ENCODE measurements around the gene TSPAN4. TPM values are rescaled to one million over a fixed set of nuclear protein-coding genes. Genes with fewer than 3 reads are reported as not detected.

Gene TSPAN4
- total RNA-seq, 1 donor from 2014 or later, result 2.3 TPM

DNA sequence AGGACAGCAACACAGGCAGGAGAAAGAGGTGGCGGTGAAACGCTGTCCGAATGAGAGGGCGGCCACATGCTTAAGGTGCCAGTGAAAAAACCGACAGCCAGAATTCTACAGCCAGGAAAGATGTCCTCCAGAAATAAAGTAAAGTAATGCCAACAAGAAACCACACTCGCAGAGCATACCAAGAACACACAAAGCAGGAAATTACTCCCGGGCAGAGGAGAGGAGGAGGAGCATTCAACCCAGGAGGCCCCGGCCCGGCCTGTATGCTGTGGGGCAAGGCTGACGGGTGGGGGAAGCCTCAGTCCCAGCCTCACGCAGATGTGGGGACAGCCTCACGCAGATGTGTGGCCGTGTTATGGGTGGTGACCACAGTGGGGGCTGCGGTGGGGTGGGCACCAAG is 39.9 kb downstream of the TSPAN4 start:
- Mint-ChIP-seq H3K4me1 (no peaks in the 10 kb centered on the region), H3K27me3 (no peaks in the 10 kb centered on the region), H3K4me3 (no peak overlapping the region), H3K27ac (no peak overlapping the region), H3K9me3 (no peaks in the 10 kb centered on the region), H3K36me3 (ENCODE audit: low read depth) (peaks cover 47% of the 10 kb centered on the region)
- CTCF ChIA-PET, result no interaction called here
- POLR2A ChIA-PET, result no interaction called here
- intact Hi-C loops (cut with micrococcal nuclease), result no loop called here
- DNase-seq (no peak), ATAC-seq (ENCODE audit: low read depth) (no peak)
- TF ChIP-seq, protein P1, sequence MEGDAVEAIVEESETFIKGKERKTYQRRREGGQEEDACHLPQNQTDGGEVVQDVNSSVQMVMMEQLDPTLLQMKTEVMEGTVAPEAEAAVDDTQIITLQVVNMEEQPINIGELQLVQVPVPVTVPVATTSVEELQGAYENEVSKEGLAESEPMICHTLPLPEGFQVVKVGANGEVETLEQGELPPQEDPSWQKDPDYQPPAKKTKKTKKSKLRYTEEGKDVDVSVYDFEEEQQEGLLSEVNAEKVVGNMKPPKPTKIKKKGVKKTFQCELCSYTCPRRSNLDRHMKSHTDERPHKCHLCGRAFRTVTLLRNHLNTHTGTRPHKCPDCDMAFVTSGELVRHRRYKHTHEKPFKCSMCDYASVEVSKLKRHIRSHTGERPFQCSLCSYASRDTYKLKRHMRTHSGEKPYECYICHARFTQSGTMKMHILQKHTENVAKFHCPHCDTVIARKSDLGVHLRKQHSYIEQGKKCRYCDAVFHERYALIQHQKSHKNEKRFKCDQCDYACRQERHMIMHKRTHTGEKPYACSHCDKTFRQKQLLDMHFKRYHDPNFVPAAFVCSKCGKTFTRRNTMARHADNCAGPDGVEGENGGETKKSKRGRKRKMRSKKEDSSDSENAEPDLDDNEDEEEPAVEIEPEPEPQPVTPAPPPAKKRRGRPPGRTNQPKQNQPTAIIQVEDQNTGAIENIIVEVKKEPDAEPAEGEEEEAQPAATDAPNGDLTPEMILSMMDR (IDR thresholded peaks at IDR 0.05), result no peak

DNA sequence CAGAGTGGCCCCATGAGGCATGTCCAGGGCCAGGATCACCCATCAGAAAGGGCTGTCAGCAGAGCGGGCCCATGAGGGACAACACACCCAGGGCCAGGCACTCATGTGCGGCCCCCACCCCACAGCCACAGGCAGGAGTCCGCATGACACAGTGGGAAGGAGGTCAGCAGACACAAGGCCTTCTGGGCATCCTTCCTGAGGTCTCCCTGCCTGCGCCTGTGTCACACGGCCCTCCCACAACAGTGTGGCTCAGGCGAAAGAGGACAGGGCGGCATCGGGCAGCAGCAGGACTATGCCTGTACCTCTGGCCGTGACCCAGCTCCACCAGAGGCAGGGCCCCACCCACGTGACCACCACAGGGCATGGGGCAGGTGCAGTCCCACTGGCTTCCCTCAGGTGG is 40.9 kb downstream of the TSPAN4 start:
- TF ChIP-seq, protein P1 (IDR thresholded peaks at IDR 0.05), result no peak
- Mint-ChIP-seq H3K36me3 (ENCODE audit: low read depth) (peaks cover 46% of the 10 kb centered on the region), H3K27ac (no peak overlapping the region), H3K4me3 (no peak overlapping the region), H3K9me3 (no peaks in the 10 kb centered on the region), H3K27me3 (no peaks in the 10 kb centered on the region), H3K4me1 (no peaks in the 10 kb centered on the region)
- intact Hi-C loops (cut with micrococcal nuclease), result no loop called here
- no peak for ATAC-seq (ENCODE audit: low read depth)
- ChIA-PET CTCF (no interaction called here), POLR2A (no interaction called here)
- no peak for DNase-seq

GRCh38 chr11:884578-885070 is 42.0 kb downstream of the TSPAN4 start:
- POLR2A ChIA-PET, result no interaction called here

GRCh38 chr11:886568-886967 is 43.9 kb downstream of the TSPAN4 start:
- Mint-ChIP-seq H3K27ac (no peak overlapping the region), H3K4me1 (no peaks in the 10 kb centered on the region), H3K27me3 (no peaks in the 10 kb centered on the region), H3K4me3 (no peak overlapping the region), H3K9me3 (no peaks in the 10 kb centered on the region), H3K36me3 (ENCODE audit: low read depth) (peaks cover 39% of the 10 kb centered on the region)
- no peak for ATAC-seq (ENCODE audit: low read depth)
- no peak for DNase-seq
- ChIA-PET CTCF (no interaction called here), POLR2A (no interaction called here)
- intact Hi-C loops (cut with micrococcal nuclease), result no loop called here
- TF ChIP-seq, protein P1 (IDR thresholded peaks at IDR 0.05), result no peak

More at GRCh38 chr11:884578-885070, 42.0 kb downstream of the TSPAN4 start:
- no peak for DNase-seq
- Mint-ChIP-seq H3K9me3 (no peaks in the 10 kb centered on the region), H3K4me3 (no peak overlapping the region), H3K27ac (no peak overlapping the region), H3K27me3 (no peaks in the 10 kb centered on the region), H3K4me1 (no peaks in the 10 kb centered on the region), H3K36me3 (ENCODE audit: low read depth) (peaks cover 44% of the 10 kb centered on the region)
- ATAC-seq (ENCODE audit: low read depth), result no peak
- CTCF ChIA-PET, result no interaction called here
- intact Hi-C loops (cut with micrococcal nuclease), result no loop called here
- TF ChIP-seq, protein P1 (IDR thresholded peaks at IDR 0.05), result no peak

DNA sequence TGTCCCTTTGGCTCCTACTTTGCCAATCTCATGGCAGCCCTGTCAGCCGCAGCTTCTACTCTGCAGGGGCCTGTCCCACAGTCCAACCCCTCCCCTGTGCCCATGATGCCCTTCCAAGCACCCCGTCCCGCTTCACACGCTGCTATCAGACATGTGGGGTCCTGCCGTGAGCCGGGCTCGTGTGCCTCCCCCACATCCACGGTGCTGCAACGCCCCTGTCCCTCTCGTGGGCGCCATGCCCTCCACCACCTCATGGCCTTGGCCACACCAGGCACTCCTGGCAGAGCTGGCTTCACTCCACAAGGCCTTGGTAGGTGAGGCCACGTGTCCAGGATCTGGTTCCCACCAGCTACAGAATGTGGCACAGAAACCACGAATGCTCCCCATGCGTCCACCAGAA is 44.9 kb downstream of the TSPAN4 start:
- Mint-ChIP-seq H3K36me3 (ENCODE audit: low read depth) (peaks cover 31% of the 10 kb centered on the region), H3K27me3 (no peaks in the 10 kb centered on the region), H3K4me3 (no peak overlapping the region), H3K9me3 (no peaks in the 10 kb centered on the region), H3K27ac (no peak overlapping the region), H3K4me1 (no peaks in the 10 kb centered on the region)
- ChIA-PET POLR2A (no interaction called here), CTCF (no interaction called here)
- no peak for ATAC-seq (ENCODE audit: low read depth)
- DNase-seq, result no peak
- intact Hi-C loops (cut with micrococcal nuclease), result no loop called here
- TF ChIP-seq, protein P1 (IDR thresholded peaks at IDR 0.05), result no peak
